K562 (cell line): ENCODE measurements around the gene COBLL1. TPM values are rescaled to one million over a fixed set of nuclear protein-coding genes. Genes with fewer than 3 reads are reported as not detected.

ENCODE experiments used
- ATAC-seq: fragments of 200-7000 bp; cut with Tn5 transposase; 3 replicates; pipeline ENCODE4 v1.9.1; 2020; ENCODE audit warnings: moderate library complexity
- BruUV-seq: library from RNA; stranded (reverse); fragments of 400-500 nt; replicated peaks from 2 replicates; lab custom pipeline; 2021; lab: Mats Ljungman, UMichigan
- CTCF ChIA-PET: fragments of 300-600 bp; formaldehyde crosslinking; extraction: SDS; loops from one replicate; lab custom pipeline; 2021; ENCODE audit warnings: low intra/inter-chr PET ratio; lab: Yijun Ruan, JAX
- POLR2A ChIA-PET: fragments of 300-600, 350-650 bp; sonication (Branson Sonifier 250); formaldehyde crosslinking; extraction: SDS; loops from one replicate; lab custom pipeline; 2021; ENCODE audit warnings: antibody characterized with exemption, inconsistent platforms; lab: Yijun Ruan, JAX
- DNase-seq, 4 experiments: peaks; one replicate each; pipeline versions ENCODE4 v3.0.0 to v3.0.0-alpha.2; 2011 to 2018; ENCODE audit warnings: low spot score in 3 of 4, mixed read lengths in 3 of 4; ENCODE audit errors: extremely low read depth in 1 of 4
- FAIRE-seq: peaks from 2 replicates; lab custom pipeline; 2011; peaks lifted over from hg19 to GRCh38; lab: Jason Lieb, UNC
- H2AFZ ChIP-seq: 2 replicates; pipeline ENCODE4 v1.6.0; 2011; ENCODE audit warnings: low read depth, low read length, control low read depth, inconsistent platforms
- H3K27ac ChIP-seq: fragments of 200-600 bp; 3 replicates; pipeline ENCODE4 v1.8.0; 2011; ENCODE audit warnings: low read depth, mild to moderate bottlenecking, control low read depth, inconsistent platforms, low read length, moderate library complexity, mixed read lengths; ENCODE audit errors: extremely low read depth
- H3K27me3 ChIP-seq, 2 experiments: fragments of 300-600 bp in 1 of 2; 2 replicates in 1 of 2; 3 replicates in 1 of 2; pipeline versions ENCODE4 v1.6.0 to v1.8.0; 2011; ENCODE audit warnings: inconsistent platforms in 2 of 2, low read length in 2 of 2, mild to moderate bottlenecking in 1 of 2, mixed read lengths in 1 of 2, moderate library complexity in 1 of 2; ENCODE audit not compliant: control insufficient read depth in 2 of 2, insufficient read depth in 2 of 2
- H3K36me3 ChIP-seq: fragments of 300-600 bp; 3 replicates; pipeline ENCODE4 v1.8.0; 2011; ENCODE audit warnings: mild to moderate bottlenecking, low read length, inconsistent platforms; ENCODE audit not compliant: control insufficient read depth, insufficient read depth
- H3K4me1 ChIP-seq, 2 experiments: fragments of 200-600 bp in 1 of 2; replicated peaks in 1 of 2; 2 replicates in 1 of 2; 3 replicates in 1 of 2; pipeline versions ENCODE4 v1.5.1 to v1.8.0; 2011; ENCODE audit warnings: inconsistent platforms in 2 of 2, low read length in 2 of 2, mild to moderate bottlenecking in 1 of 2, mixed read lengths in 1 of 2, moderate library complexity in 1 of 2; ENCODE audit not compliant: control insufficient read depth in 2 of 2, insufficient read depth in 2 of 2
- H3K4me2 ChIP-seq: 2 replicates; pipeline ENCODE4 v1.6.1; 2011; ENCODE audit warnings: low read length, control low read depth, inconsistent platforms, mixed read lengths; ENCODE audit not compliant: insufficient read depth
- H3K4me3 ChIP-seq: fragments of 200-600 bp; sonication (generic), shearing (Covaris generic); 2 replicates; pipeline ENCODE4 v1.5.1; 2016; ENCODE audit warnings: control low read depth, inconsistent platforms
- H3K79me2 ChIP-seq: fragments of 200-600 bp; 3 replicates; pipeline ENCODE4 v1.8.0; 2011; ENCODE audit warnings: low read length, inconsistent platforms; ENCODE audit not compliant: control insufficient read depth, insufficient read depth
- H3K9ac ChIP-seq, 2 experiments: 2 replicates each; pipeline versions ENCODE4 v1.6.0 to v1.6.1; 2011; ENCODE audit warnings: low read depth in 2 of 2, low read length in 2 of 2, control low read depth in 1 of 2, inconsistent platforms in 1 of 2, mild to moderate bottlenecking in 1 of 2, mixed read lengths in 1 of 2; ENCODE audit not compliant: insufficient read depth in 1 of 2
- H3K9me1 ChIP-seq: one replicate; pipeline ENCODE4 v1.6.0; 2011; ENCODE audit warnings: inconsistent platforms, mild to moderate bottlenecking, low read length, moderate library complexity; ENCODE audit not compliant: control insufficient read depth, insufficient read depth
- H3K9me3 ChIP-seq: replicated peaks from 2 replicates; pipeline ENCODE4 v1.5.1; 2011; ENCODE audit warnings: low read depth, low read length, inconsistent platforms; ENCODE audit not compliant: control insufficient read depth, insufficient read depth
- H4K20me1 ChIP-seq: replicated peaks from 2 replicates; pipeline ENCODE4 v1.6.1; 2011; ENCODE audit warnings: low read length, inconsistent platforms, mixed read lengths; ENCODE audit not compliant: control insufficient read depth, insufficient read depth
- DMBX1 ChIP-seq: fragments of 250-450 bp; sonication (Bioruptor Pico); IDR thresholded peaks from 2 replicates; pipeline ENCODE4 v1.8.0; 2022; ENCODE audit warnings: inconsistent platforms, mild to moderate bottlenecking, moderate library complexity, borderline replicate concordance
- GTF2E2 ChIP-seq: fragments of 200-800 bp; sonication (Bioruptor generic); IDR thresholded peaks from 2 replicates; pipeline ENCODE4 v1.6.1; 2016; ENCODE audit warnings: missing genetic modification characterization, missing compliant biosample characterization
- RBM22 ChIP-seq: fragments of 200-400 bp; formaldehyde crosslinking; IDR thresholded peaks from 2 replicates; pipeline ENCODE4 v1.6.1; 2018; ENCODE audit warnings: low read length, low read depth; ENCODE audit not compliant: poor library complexity, severe bottlenecking
- SIX5 ChIP-seq, 2 experiments: IDR thresholded peaks; 2 replicates each; pipeline ENCODE4 v1.6.1; 2011; ENCODE audit warnings: low read length in 2 of 2, borderline replicate concordance in 1 of 2, low read depth in 1 of 2, mild to moderate bottlenecking in 1 of 2, moderate library complexity in 1 of 2; ENCODE audit not compliant: insufficient read depth in 1 of 2
- YBX1 ChIP-seq: fragments of 450-650 bp; IDR thresholded peaks from 2 replicates; pipeline ENCODE4 v1.7.1; 2016; ENCODE audit warnings: mild to moderate bottlenecking
- ZC3H8 ChIP-seq: fragments of 450-650 bp; IDR thresholded peaks from 2 replicates; pipeline ENCODE4 v1.6.1; 2017
- ZNF146 ChIP-seq: IDR thresholded peaks from one replicate; pipeline ENCODE4 v1.6.1; 2018; ENCODE audit warnings: missing compliant biosample characterization; ENCODE audit not compliant: unreplicated experiment
- ZNF695 ChIP-seq: fragments of 450-650 bp; formaldehyde crosslinking; IDR thresholded peaks from 2 replicates; pipeline ENCODE4 v1.4.0; 2020; ENCODE audit warnings: mild to moderate bottlenecking, moderate library complexity
- ZNF75A ChIP-seq: fragments of 450-650 bp; formaldehyde crosslinking; IDR thresholded peaks from 2 replicates; pipeline ENCODE4 v1.4.0; 2020; ENCODE audit warnings: mild to moderate bottlenecking
- ZNF780A ChIP-seq: fragments of 250-450 bp; sonication (Bioruptor Pico); IDR thresholded peaks from 2 replicates; pipeline ENCODE4 v1.5.0; 2021; ENCODE audit warnings: mild to moderate bottlenecking
- ZSCAN29 ChIP-seq: fragments of 450-650 bp; IDR thresholded peaks from 2 replicates; pipeline ENCODE4 v1.6.1; 2017
- WGBS: fragments of 100-300 bp; shearing (Covaris generic); methylation state at CpG from one replicate; pipeline ENCODE4 v1.1.6; 2016; ENCODE audit warnings: low coverage, mixed read lengths; ENCODE audit not compliant: insufficient coverage; ENCODE audit errors: missing lambda C conversion rate; 5-methylcytosine and 5-hydroxymethylcytosine counted together
- in situ Hi-C: fragments of 300-500 bp; cut with MboI; formaldehyde crosslinking; loops from 4 replicates; pipeline ENCODE4 v1.15.0; 2018; ENCODE audit warnings: inconsistent platforms, mixed read lengths
- intact Hi-C: fragments of 100-400 bp; cut with micrococcal nuclease; formaldehyde crosslinking; loops from 2 replicates; pipeline ENCODE4 v1.14.2; 2022
- polyA plus RNA-seq, 8 experiments: library from polyadenylated mRNA; depleted of rRNA in 4 of 8; stranded (reverse) in 5 of 8; unstranded in 3 of 8; fragments of >200 nt; fragmentation: Nextera tagmentation in 2 of 8; fragmentation: Illumina TruSeq in 1 of 8; extraction: Ambion mirVana in 2 of 8; extraction: Trizol in 1 of 8; gene quantifications; 2 replicates each; pipeline versions ENCODE4 v1.2.1 to v1.2.3, GENCODE V29; 2011 to 2014; ENCODE audit warnings: inconsistent platforms in 1 of 8, missing spikeins in 1 of 8
- total RNA-seq, 7 experiments: library from RNA; depleted of rRNA in 6 of 7; stranded (reverse); fragments of >200 nt in 6 of 7; fragmentation: Illumina TruSeq in 2 of 7; extraction: Trizol in 2 of 7; gene quantifications; 2 replicates each; pipeline versions ENCODE4 v1.2.1 to v1.2.3, GENCODE V29; 2011 to 2021; ENCODE audit warnings: low replicate concordance in 1 of 7
- TF ChIP-seq, protein P1 (sequence below), 3 experiments: fragments of 200-800 bp in 1 of 3; sonication (Bioruptor generic) in 1 of 3; sonication (generic) in 1 of 3; formaldehyde crosslinking in 1 of 3; IDR thresholded peaks; 2 replicates each; pipeline versions ENCODE4 v1.6.1 to v1.8.0; 2016 to 2022; ENCODE audit warnings: mild to moderate bottlenecking in 2 of 3, missing compliant biosample characterization in 2 of 3, missing genetic modification characterization in 2 of 3, missing genetic modification reagents in 1 of 3
- TF ChIP-seq, protein P2 (sequence below): fragments of 450-650 bp; formaldehyde crosslinking; conservative IDR thresholded peaks from 2 replicates; pipeline ENCODE4 v1.4.0; 2022; ENCODE audit warnings: mild to moderate bottlenecking, missing genetic modification characterization
- TF ChIP-seq, protein P3 (sequence below): fragments of 250-450 bp; sonication (Bioruptor Pico); IDR thresholded peaks from 2 replicates; pipeline ENCODE4 v1.5.0; 2021; ENCODE audit warnings: mild to moderate bottlenecking, borderline replicate concordance
- TF ChIP-seq, protein P4 (sequence below): sonication (generic); formaldehyde crosslinking; IDR thresholded peaks from 2 replicates; pipeline ENCODE4 v1.8.1; 2023; ENCODE audit warnings: mild to moderate bottlenecking, missing genetic modification reagents

The COBLL1 gene
- total and polyA plus RNA-seq, 9 of the 15 experiments (the other 6 are each of a cell fraction or from before 2014, with no cell fraction given): 0.07 to 1.6 (median 0.71) TPM

DNA sequence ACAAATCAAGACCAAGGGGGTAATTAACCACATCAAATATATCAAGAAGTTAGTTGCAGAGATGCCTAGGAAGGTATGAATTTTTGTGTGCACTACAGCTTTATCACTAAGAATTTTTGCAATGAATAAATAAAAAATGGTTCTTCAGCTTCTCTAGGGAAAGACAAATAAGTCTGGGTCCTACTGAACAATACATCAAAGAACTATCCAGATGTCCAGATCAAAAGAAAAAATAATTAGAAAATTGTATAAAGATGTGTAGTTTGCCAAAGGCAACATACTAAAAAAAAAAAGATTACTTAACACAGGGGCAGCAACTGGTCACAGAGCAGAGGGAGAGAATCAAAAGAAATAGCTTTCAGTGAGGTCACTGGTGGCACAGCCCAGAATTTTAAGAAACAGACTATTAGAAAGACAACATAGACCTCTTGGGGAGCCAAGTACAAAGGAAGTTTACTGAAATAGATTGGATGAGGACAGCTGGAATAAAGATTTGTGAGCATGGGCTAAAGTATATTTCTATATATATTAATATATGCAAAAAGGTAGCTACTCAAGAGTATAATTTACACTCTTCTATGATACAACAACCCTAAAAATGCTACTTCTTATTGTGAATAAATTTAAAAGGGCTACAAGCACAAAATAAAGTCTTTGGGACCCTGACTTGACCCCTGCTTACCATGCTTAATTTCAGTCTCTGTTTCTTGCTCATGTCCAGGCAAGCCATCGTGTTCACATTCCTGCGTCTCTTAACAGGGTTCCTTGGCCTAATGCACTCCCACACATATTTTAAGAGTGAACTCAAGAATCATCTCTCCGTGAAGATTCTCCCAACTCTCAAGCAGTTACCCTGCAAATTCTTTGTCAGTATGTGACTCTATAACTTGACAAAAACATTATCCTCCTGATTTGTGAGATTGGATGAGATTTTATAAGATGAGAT is 121.4 kb downstream of the COBLL1 start:
- WGBS: 0% methylated on average over 3 of the region's 3 CpGs
- intact Hi-C loops (loop anchor here (5.0 to 10.0 kb wide), 2 partner anchors 1563 to 1825 kb away; no protein-coding TSS in a partner anchor), in situ Hi-C loops (no loop called here)
- Histone ChIP-seq H3K27ac (no peak overlapping the region), H3K36me3 (no peaks in the 10 kb centered on the region), H3K9ac (no peak overlapping the region), H3K4me3 (no peak overlapping the region), H3K27me3 (no peaks in the 10 kb centered on the region), H3K4me2 (no peak overlapping the region), H3K9me1 (no peaks in the 10 kb centered on the region), H3K9me3 (no peaks in the 10 kb centered on the region), H3K4me1 (no peaks in the 10 kb centered on the region), H4K20me1 (no peaks in the 10 kb centered on the region), H3K79me2 (no peaks in the 10 kb centered on the region), H2AFZ (no peak overlapping the region)
- ATAC-seq (no peak), DNase-seq (no peak), FAIRE-seq (no peak)
- no TSS peak for BruUV-seq
- ChIA-PET CTCF (no interaction called here), POLR2A (no interaction called here)
- TF ChIP-seq, protein P1, sequence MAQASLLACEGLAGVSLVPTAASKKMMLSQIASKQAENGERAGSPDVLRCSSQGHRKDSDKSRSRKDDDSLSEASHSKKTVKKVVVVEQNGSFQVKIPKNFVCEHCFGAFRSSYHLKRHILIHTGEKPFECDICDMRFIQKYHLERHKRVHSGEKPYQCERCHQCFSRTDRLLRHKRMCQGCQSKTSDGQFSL (CRISPR knock-in tag; IDR thresholded peaks at IDR 0.05): no peak
- TF ChIP-seq, protein P1 (tag; IDR thresholded peaks at IDR 0.05): no peak
- no peak for TF ChIP-seq YBX1
- TF ChIP-seq ZSCAN29: no peak
- TF ChIP-seq DMBX1 (CRISPR knock-in tag): no peak
- TF ChIP-seq ZNF146 (CRISPR knock-in tag): no peak
- TF ChIP-seq ZC3H8: no peak
- no peak for TF ChIP-seq ZNF75A
- TF ChIP-seq, protein P2, sequence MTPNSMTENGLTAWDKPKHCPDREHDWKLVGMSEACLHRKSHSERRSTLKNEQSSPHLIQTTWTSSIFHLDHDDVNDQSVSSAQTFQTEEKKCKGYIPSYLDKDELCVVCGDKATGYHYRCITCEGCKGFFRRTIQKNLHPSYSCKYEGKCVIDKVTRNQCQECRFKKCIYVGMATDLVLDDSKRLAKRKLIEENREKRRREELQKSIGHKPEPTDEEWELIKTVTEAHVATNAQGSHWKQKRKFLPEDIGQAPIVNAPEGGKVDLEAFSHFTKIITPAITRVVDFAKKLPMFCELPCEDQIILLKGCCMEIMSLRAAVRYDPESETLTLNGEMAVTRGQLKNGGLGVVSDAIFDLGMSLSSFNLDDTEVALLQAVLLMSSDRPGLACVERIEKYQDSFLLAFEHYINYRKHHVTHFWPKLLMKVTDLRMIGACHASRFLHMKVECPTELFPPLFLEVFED (CRISPR knock-in tag): no peak
- TF ChIP-seq, protein P3, sequence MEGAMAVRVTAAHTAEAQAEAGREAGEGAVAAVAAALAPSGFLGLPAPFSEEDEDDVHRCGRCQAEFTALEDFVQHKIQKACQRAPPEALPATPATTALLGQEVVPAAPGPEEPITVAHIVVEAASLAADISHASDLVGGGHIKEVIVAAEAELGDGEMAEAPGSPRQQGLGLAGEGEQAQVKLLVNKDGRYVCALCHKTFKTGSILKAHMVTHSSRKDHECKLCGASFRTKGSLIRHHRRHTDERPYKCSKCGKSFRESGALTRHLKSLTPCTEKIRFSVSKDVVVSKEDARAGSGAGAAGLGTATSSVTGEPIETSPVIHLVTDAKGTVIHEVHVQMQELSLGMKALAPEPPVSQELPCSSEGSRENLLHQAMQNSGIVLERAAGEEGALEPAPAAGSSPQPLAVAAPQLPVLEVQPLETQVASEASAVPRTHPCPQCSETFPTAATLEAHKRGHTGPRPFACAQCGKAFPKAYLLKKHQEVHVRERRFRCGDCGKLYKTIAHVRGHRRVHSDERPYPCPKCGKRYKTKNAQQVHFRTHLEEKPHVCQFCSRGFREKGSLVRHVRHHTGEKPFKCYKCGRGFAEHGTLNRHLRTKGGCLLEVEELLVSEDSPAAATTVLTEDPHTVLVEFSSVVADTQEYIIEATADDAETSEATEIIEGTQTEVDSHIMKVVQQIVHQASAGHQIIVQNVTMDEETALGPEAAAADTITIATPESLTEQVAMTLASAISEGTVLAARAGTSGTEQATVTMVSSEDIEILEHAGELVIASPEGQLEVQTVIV: no peak
- no peak for TF ChIP-seq SIX5 (IDR thresholded peaks at IDR 0.05; ENCODE audit: borderline replicate concordance in 1 of 2, insufficient read depth in 1 of 2, low read depth in 1 of 2, low read length in 2 of 2)
- TF ChIP-seq, protein P4, sequence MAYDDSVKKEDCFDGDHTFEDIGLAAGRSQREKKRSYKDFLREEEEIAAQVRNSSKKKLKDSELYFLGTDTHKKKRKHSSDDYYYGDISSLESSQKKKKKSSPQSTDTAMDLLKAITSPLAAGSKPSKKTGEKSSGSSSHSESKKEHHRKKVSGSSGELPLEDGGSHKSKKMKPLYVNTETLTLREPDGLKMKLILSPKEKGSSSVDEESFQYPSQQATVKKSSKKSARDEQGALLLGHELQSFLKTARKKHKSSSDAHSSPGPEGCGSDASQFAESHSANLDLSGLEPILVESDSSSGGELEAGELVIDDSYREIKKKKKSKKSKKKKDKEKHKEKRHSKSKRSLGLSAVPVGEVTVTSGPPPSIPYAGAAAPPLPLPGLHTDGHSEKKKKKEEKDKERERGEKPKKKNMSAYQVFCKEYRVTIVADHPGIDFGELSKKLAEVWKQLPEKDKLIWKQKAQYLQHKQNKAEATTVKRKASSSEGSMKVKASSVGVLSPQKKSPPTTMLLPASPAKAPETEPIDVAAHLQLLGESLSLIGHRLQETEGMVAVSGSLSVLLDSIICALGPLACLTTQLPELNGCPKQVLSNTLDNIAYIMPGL (CRISPR knock-in tag): no peak
- TF ChIP-seq ZNF780A (CRISPR knock-in tag): no peak
- no peak for TF ChIP-seq GTF2E2 (tag)
- TF ChIP-seq RBM22: no peak
- no peak for TF ChIP-seq ZNF695
